K562 (cell line): ENCODE measurements around the gene CHSY1. TPM values are rescaled to one million over a fixed set of nuclear protein-coding genes. Genes with fewer than 3 reads are reported as not detected.

Experiments
- ATAC-seq: fragments of 200-7000 bp; cut with Tn5 transposase; 3 replicates; pipeline ENCODE4 v1.9.1; 2020; ENCODE audit warnings: moderate library complexity
- BruUV-seq: library from RNA; stranded (reverse); fragments of 400-500 nt; replicated peaks from 2 replicates; lab custom pipeline; 2021; lab: Mats Ljungman, UMichigan
- CTCF ChIA-PET: fragments of 300-600 bp; formaldehyde crosslinking; extraction: SDS; loops from one replicate; lab custom pipeline; 2021; ENCODE audit warnings: low intra/inter-chr PET ratio; lab: Yijun Ruan, JAX
- POLR2A ChIA-PET: fragments of 300-600, 350-650 bp; sonication (Branson Sonifier 250); formaldehyde crosslinking; extraction: SDS; loops from one replicate; lab custom pipeline; 2021; ENCODE audit warnings: antibody characterized with exemption, inconsistent platforms; lab: Yijun Ruan, JAX
- DNase-seq, 4 experiments: peaks; one replicate each; pipeline versions ENCODE4 v3.0.0 to v3.0.0-alpha.2; 2011 to 2018; ENCODE audit warnings: low spot score in 3 of 4, mixed read lengths in 3 of 4; ENCODE audit errors: extremely low read depth in 1 of 4
- FAIRE-seq: peaks from 2 replicates; lab custom pipeline; 2011; peaks lifted over from hg19 to GRCh38; lab: Jason Lieb, UNC
- H2AFZ ChIP-seq: 2 replicates; pipeline ENCODE4 v1.6.0; 2011; ENCODE audit warnings: low read depth, low read length, control low read depth, inconsistent platforms
- H3K27ac ChIP-seq: fragments of 200-600 bp; 3 replicates; pipeline ENCODE4 v1.8.0; 2011; ENCODE audit warnings: low read depth, mild to moderate bottlenecking, control low read depth, inconsistent platforms, low read length, moderate library complexity, mixed read lengths; ENCODE audit errors: extremely low read depth
- H3K27me3 ChIP-seq, 2 experiments: fragments of 300-600 bp in 1 of 2; 2 replicates in 1 of 2; 3 replicates in 1 of 2; pipeline versions ENCODE4 v1.6.0 to v1.8.0; 2011; ENCODE audit warnings: inconsistent platforms in 2 of 2, low read length in 2 of 2, mild to moderate bottlenecking in 1 of 2, mixed read lengths in 1 of 2, moderate library complexity in 1 of 2; ENCODE audit not compliant: control insufficient read depth in 2 of 2, insufficient read depth in 2 of 2
- H3K36me3 ChIP-seq: fragments of 300-600 bp; 3 replicates; pipeline ENCODE4 v1.8.0; 2011; ENCODE audit warnings: mild to moderate bottlenecking, low read length, inconsistent platforms; ENCODE audit not compliant: control insufficient read depth, insufficient read depth
- H3K4me1 ChIP-seq, 2 experiments: fragments of 200-600 bp in 1 of 2; replicated peaks in 1 of 2; 2 replicates in 1 of 2; 3 replicates in 1 of 2; pipeline versions ENCODE4 v1.5.1 to v1.8.0; 2011; ENCODE audit warnings: inconsistent platforms in 2 of 2, low read length in 2 of 2, mild to moderate bottlenecking in 1 of 2, mixed read lengths in 1 of 2, moderate library complexity in 1 of 2; ENCODE audit not compliant: control insufficient read depth in 2 of 2, insufficient read depth in 2 of 2
- H3K4me2 ChIP-seq: 2 replicates; pipeline ENCODE4 v1.6.1; 2011; ENCODE audit warnings: low read length, control low read depth, inconsistent platforms, mixed read lengths; ENCODE audit not compliant: insufficient read depth
- H3K4me3 ChIP-seq: fragments of 200-600 bp; sonication (generic), shearing (Covaris generic); 2 replicates; pipeline ENCODE4 v1.5.1; 2016; ENCODE audit warnings: control low read depth, inconsistent platforms
- H3K79me2 ChIP-seq: fragments of 200-600 bp; 3 replicates; pipeline ENCODE4 v1.8.0; 2011; ENCODE audit warnings: low read length, inconsistent platforms; ENCODE audit not compliant: control insufficient read depth, insufficient read depth
- H3K9ac ChIP-seq, 2 experiments: 2 replicates each; pipeline versions ENCODE4 v1.6.0 to v1.6.1; 2011; ENCODE audit warnings: low read depth in 2 of 2, low read length in 2 of 2, control low read depth in 1 of 2, inconsistent platforms in 1 of 2, mild to moderate bottlenecking in 1 of 2, mixed read lengths in 1 of 2; ENCODE audit not compliant: insufficient read depth in 1 of 2
- H3K9me1 ChIP-seq: one replicate; pipeline ENCODE4 v1.6.0; 2011; ENCODE audit warnings: inconsistent platforms, mild to moderate bottlenecking, low read length, moderate library complexity; ENCODE audit not compliant: control insufficient read depth, insufficient read depth
- H3K9me3 ChIP-seq: replicated peaks from 2 replicates; pipeline ENCODE4 v1.5.1; 2011; ENCODE audit warnings: low read depth, low read length, inconsistent platforms; ENCODE audit not compliant: control insufficient read depth, insufficient read depth
- H4K20me1 ChIP-seq: replicated peaks from 2 replicates; pipeline ENCODE4 v1.6.1; 2011; ENCODE audit warnings: low read length, inconsistent platforms, mixed read lengths; ENCODE audit not compliant: control insufficient read depth, insufficient read depth
- BCL6 ChIP-seq: fragments of 250-450 bp; sonication (Bioruptor Pico); IDR thresholded peaks from 2 replicates; pipeline ENCODE4 v1.4.0; 2020
- BRD4 ChIP-seq: fragments of 200-600 bp; sonication (generic); IDR thresholded peaks from 2 replicates; pipeline ENCODE4 v1.6.1; 2017; ENCODE audit warnings: inconsistent platforms
- CREM ChIP-seq: IDR thresholded peaks from 2 replicates; pipeline ENCODE4 v1.6.1; 2014; ENCODE audit warnings: antibody characterized with exemption, low read depth
- DEAF1 ChIP-seq: fragments of 450-650 bp; formaldehyde crosslinking; IDR thresholded peaks from 2 replicates; pipeline ENCODE4 v1.4.0; 2020; ENCODE audit warnings: mild to moderate bottlenecking, moderate library complexity
- EGR1 ChIP-seq: fragments of 450-650 bp; conservative IDR thresholded peaks from 2 replicates; pipeline ENCODE4 v1.6.1; 2017; ENCODE audit warnings: mild to moderate bottlenecking
- EP400 ChIP-seq: fragments of 450-650 bp; IDR thresholded peaks from 2 replicates; pipeline ENCODE4 v1.6.1; 2017; ENCODE audit warnings: antibody characterized with exemption, mild to moderate bottlenecking, moderate library complexity
- HDAC2 ChIP-seq: fragments of 450-650 bp; IDR thresholded peaks from 2 replicates; pipeline ENCODE4 v1.6.1; 2016; ENCODE audit warnings: mild to moderate bottlenecking
- KLF1 ChIP-seq: fragments of 450-650 bp; IDR thresholded peaks from 2 replicates; pipeline ENCODE4 v1.6.1; 2016; ENCODE audit warnings: missing genetic modification characterization, missing compliant biosample characterization
- KLF10 ChIP-seq: fragments of 250-450 bp; sonication (Bioruptor Pico); IDR thresholded peaks from 2 replicates; pipeline ENCODE4 v1.6.1; 2021; ENCODE audit warnings: matching md5 sums
- POLR2B ChIP-seq: fragments of 450-650 bp; IDR thresholded peaks from 2 replicates; pipeline ENCODE4 v1.6.1; 2018; ENCODE audit warnings: low read depth; ENCODE audit not compliant: partially characterized antibody
- RAD21 ChIP-seq, 2 experiments: fragments of 250-450 bp in 1 of 2; fragments of 450-650 bp in 1 of 2; sonication (Bioruptor Pico) in 1 of 2; formaldehyde crosslinking in 1 of 2; IDR thresholded peaks in 1 of 2; conservative IDR thresholded peaks in 1 of 2; 2 replicates each; pipeline versions ENCODE4 v1.4.0 to v1.8.0; 2020 to 2022; ENCODE audit warnings: mild to moderate bottlenecking in 2 of 2, moderate library complexity in 1 of 2
- SMC3 ChIP-seq: conservative IDR thresholded peaks from 2 replicates; pipeline ENCODE4 v1.6.1; 2011; ENCODE audit warnings: low read depth, low read length, improper control_type of control experiment; ENCODE audit not compliant: insufficient read depth
- TEAD1 ChIP-seq, 2 experiments: fragments of 450-650 bp in 1 of 2; sonication (generic) in 1 of 2; formaldehyde crosslinking; IDR thresholded peaks; 2 replicates each; pipeline versions ENCODE4 v1.4.0 to v1.8.0; 2020 to 2022; ENCODE audit warnings: mild to moderate bottlenecking in 2 of 2, missing genetic modification reagents in 1 of 2
- TFE3 ChIP-seq: fragments of 450-650 bp; formaldehyde crosslinking; IDR thresholded peaks from 2 replicates; pipeline ENCODE4 v1.4.0; 2020; ENCODE audit warnings: mild to moderate bottlenecking, mixed read lengths
- WHSC1 ChIP-seq: IDR thresholded peaks from one replicate; pipeline ENCODE4 v1.6.1; 2012; ENCODE audit warnings: low read length, control low read depth, inconsistent platforms
- ZFX ChIP-seq: sonication (generic); formaldehyde crosslinking; IDR thresholded peaks from 2 replicates; pipeline ENCODE4 v1.8.0; 2022; ENCODE audit warnings: mild to moderate bottlenecking, missing genetic modification reagents, moderate library complexity
- ZNF175 ChIP-seq: fragments of 200-800 bp; sonication (Bioruptor generic); IDR thresholded peaks from 2 replicates; pipeline ENCODE4 v1.6.1; 2016; ENCODE audit warnings: low read depth, mild to moderate bottlenecking, missing genetic modification characterization, missing compliant biosample characterization
- ZNF384 ChIP-seq: IDR thresholded peaks from 2 replicates; pipeline ENCODE4 v1.6.1; 2012; ENCODE audit warnings: low read depth, low read length, improper control_type of control experiment
- ZNF507 ChIP-seq: conservative IDR thresholded peaks from 2 replicates; pipeline ENCODE4 v1.6.1; 2017; ENCODE audit warnings: missing genetic modification characterization, missing compliant biosample characterization
- WGBS: fragments of 100-300 bp; shearing (Covaris generic); methylation state at CpG from one replicate; pipeline ENCODE4 v1.1.6; 2016; ENCODE audit warnings: low coverage, mixed read lengths; ENCODE audit not compliant: insufficient coverage; ENCODE audit errors: missing lambda C conversion rate; 5-methylcytosine and 5-hydroxymethylcytosine counted together
- in situ Hi-C: fragments of 300-500 bp; cut with MboI; formaldehyde crosslinking; loops from 4 replicates; pipeline ENCODE4 v1.15.0; 2018; ENCODE audit warnings: inconsistent platforms, mixed read lengths
- intact Hi-C: fragments of 100-400 bp; cut with micrococcal nuclease; formaldehyde crosslinking; loops from 2 replicates; pipeline ENCODE4 v1.14.2; 2022
- polyA plus RNA-seq, 8 experiments: library from polyadenylated mRNA; depleted of rRNA in 4 of 8; stranded (reverse) in 5 of 8; unstranded in 3 of 8; fragments of >200 nt; fragmentation: Nextera tagmentation in 2 of 8; fragmentation: Illumina TruSeq in 1 of 8; extraction: Ambion mirVana in 2 of 8; extraction: Trizol in 1 of 8; gene quantifications; 2 replicates each; pipeline versions ENCODE4 v1.2.1 to v1.2.3, GENCODE V29; 2011 to 2014; ENCODE audit warnings: inconsistent platforms in 1 of 8, missing spikeins in 1 of 8
- total RNA-seq, 7 experiments: library from RNA; depleted of rRNA in 6 of 7; stranded (reverse); fragments of >200 nt in 6 of 7; fragmentation: Illumina TruSeq in 2 of 7; extraction: Trizol in 2 of 7; gene quantifications; 2 replicates each; pipeline versions ENCODE4 v1.2.1 to v1.2.3, GENCODE V29; 2011 to 2021; ENCODE audit warnings: low replicate concordance in 1 of 7

CHSY1 gene
- total and polyA plus RNA-seq, 9 of the 15 experiments (the other 6 are each of a cell fraction or from before 2014, with no cell fraction given), result 7.0 to 16.4 (median 13.4) TPM

GRCh38 chr15:101258238-101259144 lies 6.6 kb upstream of the CHSY1 start (continued):
- no peak for TF ChIP-seq WHSC1
- no peak for TF ChIP-seq POLR2B
- TF ChIP-seq BRD4, result no peak
- no peak for TF ChIP-seq ZFX
- TF ChIP-seq ZNF384, result no peak
- no peak for TF ChIP-seq KLF1 (tag)
- TF ChIP-seq HDAC2, result no peak
- 0 out of 4 replicates have a peak, but pooled peaks of 1 of the 2 experiments have one; percentile 23 for TF ChIP-seq TEAD1 (CRISPR knock-in tag; IDR thresholded peaks at IDR 0.05)
- TF ChIP-seq ZNF507 (tag), result no peak
- TF ChIP-seq SMC3, result peak; percentile 90

- no peak for DNase-seq
- in situ Hi-C loops (loop anchor here (5.0 to 25.0 kb wide), 4 partner anchors 169 to 619 kb away; partner anchors contain the start of gene LRRK1), intact Hi-C loops (loop anchor here (5.0 to 10.0 kb wide), 2 partner anchors 339 to 632 kb away; partner anchors contain the start of gene LRRK1)
- peaks cover 0 to 3% of the 10 kb centered on the region in 2 experiments; a peak in 1 of 5 replicates for H3K27me3 ChIP-seq
- CTCF ChIA-PET, result interaction anchor here (3.9 to 5.1 kb wide), 2 partner anchors 168 to 240 kb away, joined by 29 to 47 read pairs; no protein-coding TSS in a partner anchor
- H3K79me2 ChIP-seq, result no peaks in the 10 kb centered on the region
- no peak overlapping the region for H3K27ac ChIP-seq
- no TSS peak for BruUV-seq
- ATAC-seq, result no peak
- H3K4me1 ChIP-seq, result peaks cover 12 to 18% of the 10 kb centered on the region in 2 experiments
- no peaks in the 10 kb centered on the region for H3K9me1 ChIP-seq
- 72% methylated on average over 5 of the region's 6 CpGs for WGBS
- no peaks in the 10 kb centered on the region for H3K9me3 ChIP-seq
- no peaks in the 10 kb centered on the region for H3K36me3 ChIP-seq
- POLR2A ChIA-PET, result no interaction called here
- FAIRE-seq, result no peak
- no peak overlapping the region for H3K4me3 ChIP-seq
- H2AFZ ChIP-seq, result no peak overlapping the region
- H3K4me2 ChIP-seq, result no peak overlapping the region
- H3K9ac ChIP-seq, result no peak overlapping the region
- peaks cover 5% of the 10 kb centered on the region; the same call in 1 of the 2 replicates for H4K20me1 ChIP-seq
- TF ChIP-seq ZNF175 (CRISPR knock-in tag), result no peak
- peak in 1 of 2 experiments; percentile 30; a peak in 1 of 4 replicates for TF ChIP-seq RAD21 (CRISPR knock-in tag; conservative IDR thresholded peaks at IDR 0.05 in 1 of 2, IDR thresholded peaks at IDR 0.05 in 1 of 2)
- no peak for TF ChIP-seq EGR1
- no peak for TF ChIP-seq DEAF1
- TF ChIP-seq TFE3 (CRISPR knock-in tag), result no peak
- no peak for TF ChIP-seq BCL6
- no peak for TF ChIP-seq KLF10 (CRISPR knock-in tag)
- TF ChIP-seq EP400, result no peak
- TF ChIP-seq CREM, result no peak
These were observed 4.9 kb upstream of the CHSY1 start for GRCh38 chr15:101256757-101257156.
